Measurements from ENCODE around the gene C19orf33. TPM values are rescaled to one million over a fixed set of nuclear protein-coding genes. Genes with fewer than 3 reads are reported as not detected.

The C19orf33 gene
- total RNA-seq, 4 donors from 2014 or later, result 354 to 843 (median 469) TPM

- 90 to 92% methylated on average over 6 to 13 of the region's 24 CpGs for WGBS, 2 donors
- H3K27me3 ChIP-seq, result no peaks in the 10 kb centered on the region
- peaks cover 10 to 43% (median 10%) of the 10 kb centered on the region in 3 donors for H3K36me3 ChIP-seq
- no peak overlapping the region for H3K4me3 ChIP-seq
- TF ChIP-seq, protein P1, sequence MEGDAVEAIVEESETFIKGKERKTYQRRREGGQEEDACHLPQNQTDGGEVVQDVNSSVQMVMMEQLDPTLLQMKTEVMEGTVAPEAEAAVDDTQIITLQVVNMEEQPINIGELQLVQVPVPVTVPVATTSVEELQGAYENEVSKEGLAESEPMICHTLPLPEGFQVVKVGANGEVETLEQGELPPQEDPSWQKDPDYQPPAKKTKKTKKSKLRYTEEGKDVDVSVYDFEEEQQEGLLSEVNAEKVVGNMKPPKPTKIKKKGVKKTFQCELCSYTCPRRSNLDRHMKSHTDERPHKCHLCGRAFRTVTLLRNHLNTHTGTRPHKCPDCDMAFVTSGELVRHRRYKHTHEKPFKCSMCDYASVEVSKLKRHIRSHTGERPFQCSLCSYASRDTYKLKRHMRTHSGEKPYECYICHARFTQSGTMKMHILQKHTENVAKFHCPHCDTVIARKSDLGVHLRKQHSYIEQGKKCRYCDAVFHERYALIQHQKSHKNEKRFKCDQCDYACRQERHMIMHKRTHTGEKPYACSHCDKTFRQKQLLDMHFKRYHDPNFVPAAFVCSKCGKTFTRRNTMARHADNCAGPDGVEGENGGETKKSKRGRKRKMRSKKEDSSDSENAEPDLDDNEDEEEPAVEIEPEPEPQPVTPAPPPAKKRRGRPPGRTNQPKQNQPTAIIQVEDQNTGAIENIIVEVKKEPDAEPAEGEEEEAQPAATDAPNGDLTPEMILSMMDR (IDR thresholded peaks at IDR 0.05), result no peak
- no peak for TF ChIP-seq POLR2A (IDR thresholded peaks at IDR 0.05)
- H3K9me3 ChIP-seq, result no peaks in the 10 kb centered on the region
- H3K4me1 ChIP-seq, result peaks cover 0 to 24% (median 0%) of the 10 kb centered on the region in 3 donors
- intact Hi-C loops (cut with DNase I), result no loop called here
- DNase-seq, result no peak
- no peak overlapping the region for H3K27ac ChIP-seq
These were observed 5.0 kb downstream of the C19orf33 start for GRCh38 chr19:38308926-38309614.

- TF ChIP-seq, protein P1 (IDR thresholded peaks at IDR 0.05), result no peak
- no peak for TF ChIP-seq POLR2A (IDR thresholded peaks at IDR 0.05)
- H3K27ac ChIP-seq, result no peak overlapping the region
- H3K36me3 ChIP-seq, result peaks cover 10 to 43% (median 10%) of the 10 kb centered on the region in 3 donors
- DNase-seq, result no peak
- intact Hi-C loops (cut with DNase I), result no loop called here
- H3K9me3 ChIP-seq, result no peaks in the 10 kb centered on the region
- peaks cover 0 to 23% (median 2%) of the 10 kb centered on the region in 3 donors for H3K4me1 ChIP-seq
- WGBS, 2 donors, result 89 to 93% methylated on average over 3 of the region's 3 CpGs
- no peaks in the 10 kb centered on the region for H3K27me3 ChIP-seq
- H3K4me3 ChIP-seq, result no peak overlapping the region
These were observed 5.7 kb downstream of the C19orf33 start for GRCh38 chr19:38309615-38310278.

GRCh38 chr19:38310279-38310670, 6.2 kb downstream of the C19orf33 start:
- peaks cover 10 to 43% (median 10%) of the 10 kb centered on the region in 3 donors for H3K36me3 ChIP-seq
- DNase-seq, result no peak
- TF ChIP-seq, protein P1 (IDR thresholded peaks at IDR 0.05), result no peak
- no peak for TF ChIP-seq POLR2A (IDR thresholded peaks at IDR 0.05)
- WGBS, 2 donors, result 47 to 100% methylated on average over 2 of the region's 2 CpGs
- intact Hi-C loops (cut with DNase I), result no loop called here
- no peak overlapping the region for H3K27ac ChIP-seq
- peaks cover 0 to 23% (median 7%) of the 10 kb centered on the region in 3 donors for H3K4me1 ChIP-seq
- no peaks in the 10 kb centered on the region for H3K9me3 ChIP-seq
- H3K27me3 ChIP-seq, result no peaks in the 10 kb centered on the region
- H3K4me3 ChIP-seq, result no peak overlapping the region

- WGBS, 2 donors, result 93 to 100% methylated on average over 4 to 5 of the region's 6 CpGs
- no peaks in the 10 kb centered on the region for H3K9me3 ChIP-seq
- intact Hi-C loops (cut with DNase I), result no loop called here
These were observed 6.9 kb downstream of the C19orf33 start for GRCh38 chr19:38310986-38311385.

More at GRCh38 chr19:38310986-38311385, 6.9 kb downstream of the C19orf33 start:
- peaks cover 10 to 37% (median 10%) of the 10 kb centered on the region in 3 donors for H3K36me3 ChIP-seq
- H3K4me1 ChIP-seq, result peaks cover under 1 to 20% (median 8%) of the 10 kb centered on the region in 3 donors
- no peak overlapping the region for H3K27ac ChIP-seq
- H3K27me3 ChIP-seq, result no peaks in the 10 kb centered on the region
- no peak overlapping the region for H3K4me3 ChIP-seq
- no peak for TF ChIP-seq POLR2A (IDR thresholded peaks at IDR 0.05)
- TF ChIP-seq, protein P1 (IDR thresholded peaks at IDR 0.05), result no peak
- DNase-seq, result no peak

All from esophagus squamous epithelium (tissue), 5 donors.